Measurements from ENCODE around the gene FAM185A.
"Not testable (repeated sequence)": the region's sequence is repeated elsewhere in the genome, so short reads cannot be mapped to it uniquely, and the experiment has no call there.

- TF ChIP-seq CTCF (IDR thresholded peaks at IDR 0.05; ENCODE audit: insufficient read depth, low read length); POLR2AphosphoS5 (IDR thresholded peaks at IDR 0.05; ENCODE audit: low read depth); GABPA (IDR thresholded peaks at IDR 0.05; ENCODE audit: low read depth): not testable (repeated sequence)
- TF ChIP-seq, protein P1, sequence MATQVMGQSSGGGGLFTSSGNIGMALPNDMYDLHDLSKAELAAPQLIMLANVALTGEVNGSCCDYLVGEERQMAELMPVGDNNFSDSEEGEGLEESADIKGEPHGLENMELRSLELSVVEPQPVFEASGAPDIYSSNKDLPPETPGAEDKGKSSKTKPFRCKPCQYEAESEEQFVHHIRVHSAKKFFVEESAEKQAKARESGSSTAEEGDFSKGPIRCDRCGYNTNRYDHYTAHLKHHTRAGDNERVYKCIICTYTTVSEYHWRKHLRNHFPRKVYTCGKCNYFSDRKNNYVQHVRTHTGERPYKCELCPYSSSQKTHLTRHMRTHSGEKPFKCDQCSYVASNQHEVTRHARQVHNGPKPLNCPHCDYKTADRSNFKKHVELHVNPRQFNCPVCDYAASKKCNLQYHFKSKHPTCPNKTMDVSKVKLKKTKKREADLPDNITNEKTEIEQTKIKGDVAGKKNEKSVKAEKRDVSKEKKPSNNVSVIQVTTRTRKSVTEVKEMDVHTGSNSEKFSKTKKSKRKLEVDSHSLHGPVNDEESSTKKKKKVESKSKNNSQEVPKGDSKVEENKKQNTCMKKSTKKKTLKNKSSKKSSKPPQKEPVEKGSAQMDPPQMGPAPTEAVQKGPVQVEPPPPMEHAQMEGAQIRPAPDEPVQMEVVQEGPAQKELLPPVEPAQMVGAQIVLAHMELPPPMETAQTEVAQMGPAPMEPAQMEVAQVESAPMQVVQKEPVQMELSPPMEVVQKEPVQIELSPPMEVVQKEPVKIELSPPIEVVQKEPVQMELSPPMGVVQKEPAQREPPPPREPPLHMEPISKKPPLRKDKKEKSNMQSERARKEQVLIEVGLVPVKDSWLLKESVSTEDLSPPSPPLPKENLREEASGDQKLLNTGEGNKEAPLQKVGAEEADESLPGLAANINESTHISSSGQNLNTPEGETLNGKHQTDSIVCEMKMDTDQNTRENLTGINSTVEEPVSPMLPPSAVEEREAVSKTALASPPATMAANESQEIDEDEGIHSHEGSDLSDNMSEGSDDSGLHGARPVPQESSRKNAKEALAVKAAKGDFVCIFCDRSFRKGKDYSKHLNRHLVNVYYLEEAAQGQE (IDR thresholded peaks at IDR 0.05; ENCODE audit: insufficient replicate concordance, low read depth), result not testable (repeated sequence)
These were observed 41.7 kb downstream of the FAM185A start for GRCh38 chr7:102790364-102791100.
